HEK293 (cell line): ENCODE measurements around the gene TMX2.

Source experiments
- CTCF ChIA-PET: fragments of 350-600 bp; formaldehyde crosslinking; extraction: SDS; loops from one replicate; lab custom pipeline; 2021; ENCODE audit warnings: antibody characterized with exemption; lab: Yijun Ruan, JAX
- POLR2A ChIA-PET: fragments of 300-600 bp; formaldehyde crosslinking; extraction: SDS; loops from one replicate; lab custom pipeline; 2020; ENCODE audit warnings: antibody characterized with exemption, inconsistent platforms; lab: Yijun Ruan, JAX
- H3K27ac ChIP-seq: fragments of 200-500 bp; sonication (Bioruptor generic); 2 replicates; pipeline ENCODE4 v1.5.1; 2014; ENCODE audit warnings: low read depth, low read length, control low read depth, inconsistent platforms; ENCODE audit errors: extremely low read depth
- H3K36me3 ChIP-seq, 2 experiments: fragments of 200-500 bp in 1 of 2; sonication (Bioruptor generic) in 1 of 2; 1 replicate in 1 of 2; 2 replicates in 1 of 2; pipeline ENCODE4 v1.5.1; 2014 to 2017; ENCODE audit warnings: inconsistent platforms in 2 of 2, low read length in 2 of 2; ENCODE audit not compliant: control insufficient read depth in 2 of 2, insufficient read depth in 1 of 2
- H3K4me1 ChIP-seq: fragments of 200-500 bp; sonication (Bioruptor generic); 2 replicates; pipeline ENCODE4 v1.5.1; 2014; ENCODE audit warnings: mild to moderate bottlenecking, low read length, inconsistent platforms; ENCODE audit not compliant: control insufficient read depth, insufficient read depth
- H3K4me3 ChIP-seq: 2 replicates; pipeline ENCODE4 v1.5.1; 2011; ENCODE audit warnings: low read depth, mild to moderate bottlenecking, control low read depth, low read length, moderate library complexity
- H3K9me3 ChIP-seq: fragments of 200-500 bp; sonication (Bioruptor generic); 2 replicates; pipeline ENCODE4 v1.5.1; 2014; ENCODE audit warnings: low read depth, low read length, inconsistent platforms; ENCODE audit not compliant: control insufficient read depth, insufficient read depth
- GLI2 ChIP-seq: fragments of 450-650 bp; formaldehyde crosslinking; IDR thresholded peaks from 2 replicates; pipeline ENCODE4; 2017; ENCODE audit warnings: missing biosample characterization, missing genetic modification characterization, low read depth, borderline replicate concordance
- HOXA7 ChIP-seq: sonication (generic); formaldehyde crosslinking; IDR thresholded peaks from 2 replicates; pipeline ENCODE4 v1.8.1; 2022; ENCODE audit warnings: missing genetic modification reagents, borderline replicate concordance
- MZF1 ChIP-seq: fragments of 450-650 bp; formaldehyde crosslinking; IDR thresholded peaks from 2 replicates; pipeline ENCODE4 v1.5.1; 2017; ENCODE audit warnings: missing biosample characterization, missing genetic modification characterization, borderline replicate concordance
- OSR2 ChIP-seq: fragments of 450-650 bp; formaldehyde crosslinking; IDR thresholded peaks from 2 replicates; pipeline ENCODE4 v1.5.1; 2016; ENCODE audit warnings: missing biosample characterization, missing genetic modification characterization
- WT1 ChIP-seq: fragments of 450-650 bp; formaldehyde crosslinking; IDR thresholded peaks from 2 replicates; pipeline ENCODE4 v1.5.1; 2016; ENCODE audit warnings: missing biosample characterization, missing genetic modification characterization
- YY1 ChIP-seq: fragments of 450-650 bp; formaldehyde crosslinking; IDR thresholded peaks from 2 replicates; pipeline ENCODE4 v1.5.1; 2018; ENCODE audit warnings: missing biosample characterization, missing genetic modification characterization
- ZNF138 ChIP-seq: fragments of 450-650 bp; formaldehyde crosslinking; IDR thresholded peaks from 2 replicates; pipeline ENCODE4 v1.5.1; 2016; ENCODE audit warnings: missing biosample characterization, missing genetic modification characterization, borderline replicate concordance
- ZNF19 ChIP-seq: fragments of 450-650 bp; formaldehyde crosslinking; IDR thresholded peaks from 2 replicates; pipeline ENCODE4; 2016; ENCODE audit warnings: missing biosample characterization, missing genetic modification characterization, low read depth
- ZNF341 ChIP-seq: fragments of 450-650 bp; formaldehyde crosslinking; IDR thresholded peaks from 2 replicates; pipeline ENCODE4; 2016; ENCODE audit warnings: low read depth, missing biosample characterization, missing genetic modification characterization
- ZNF391 ChIP-seq: fragments of 450-650 bp; formaldehyde crosslinking; IDR thresholded peaks from 2 replicates; pipeline ENCODE4 v1.5.1; 2016; ENCODE audit warnings: low read depth, missing biosample characterization, missing genetic modification characterization, borderline replicate concordance
- ZSCAN16 ChIP-seq: fragments of 450-650 bp; formaldehyde crosslinking; IDR thresholded peaks from 2 replicates; pipeline ENCODE4 v1.5.1; 2016; ENCODE audit warnings: missing biosample characterization, missing genetic modification characterization
- TF ChIP-seq, protein P1 (sequence below): fragments of 450-650 bp; formaldehyde crosslinking; IDR thresholded peaks from 2 replicates; pipeline ENCODE4 v1.5.1; 2017; ENCODE audit warnings: missing biosample characterization, missing genetic modification characterization
- TF ChIP-seq, protein P2 (sequence below): fragments of 450-650 bp; formaldehyde crosslinking; IDR thresholded peaks from 2 replicates; pipeline ENCODE4 v1.5.1; 2016; ENCODE audit warnings: missing biosample characterization, missing genetic modification characterization
- TF ChIP-seq, protein P3 (sequence below): fragments of 450-650 bp; formaldehyde crosslinking; IDR thresholded peaks from 2 replicates; pipeline ENCODE4 v1.5.1; 2016; ENCODE audit warnings: missing biosample characterization, missing genetic modification characterization
- TF ChIP-seq, protein P4 (sequence below): fragments of 450-650 bp; formaldehyde crosslinking; IDR thresholded peaks from 2 replicates; pipeline ENCODE4 v1.5.1; 2016; ENCODE audit warnings: missing biosample characterization, missing genetic modification characterization
- TF ChIP-seq, protein P5 (sequence below): fragments of 450-650 bp; formaldehyde crosslinking; IDR thresholded peaks from 2 replicates; pipeline ENCODE4 v1.5.1; 2016; ENCODE audit warnings: missing biosample characterization, missing genetic modification characterization, borderline replicate concordance
- TF ChIP-seq, protein P6 (sequence below): fragments of 450-650 bp; formaldehyde crosslinking; IDR thresholded peaks from 2 replicates; pipeline ENCODE4 v1.5.1; 2016; ENCODE audit warnings: missing biosample characterization, missing genetic modification characterization
- TF ChIP-seq, protein P7 (sequence below): fragments of 450-650 bp; formaldehyde crosslinking; conservative IDR thresholded peaks from 2 replicates; pipeline ENCODE4 v1.5.1; 2016; ENCODE audit warnings: low read depth, missing biosample characterization, missing genetic modification characterization

TMX2 gene

DNA sequence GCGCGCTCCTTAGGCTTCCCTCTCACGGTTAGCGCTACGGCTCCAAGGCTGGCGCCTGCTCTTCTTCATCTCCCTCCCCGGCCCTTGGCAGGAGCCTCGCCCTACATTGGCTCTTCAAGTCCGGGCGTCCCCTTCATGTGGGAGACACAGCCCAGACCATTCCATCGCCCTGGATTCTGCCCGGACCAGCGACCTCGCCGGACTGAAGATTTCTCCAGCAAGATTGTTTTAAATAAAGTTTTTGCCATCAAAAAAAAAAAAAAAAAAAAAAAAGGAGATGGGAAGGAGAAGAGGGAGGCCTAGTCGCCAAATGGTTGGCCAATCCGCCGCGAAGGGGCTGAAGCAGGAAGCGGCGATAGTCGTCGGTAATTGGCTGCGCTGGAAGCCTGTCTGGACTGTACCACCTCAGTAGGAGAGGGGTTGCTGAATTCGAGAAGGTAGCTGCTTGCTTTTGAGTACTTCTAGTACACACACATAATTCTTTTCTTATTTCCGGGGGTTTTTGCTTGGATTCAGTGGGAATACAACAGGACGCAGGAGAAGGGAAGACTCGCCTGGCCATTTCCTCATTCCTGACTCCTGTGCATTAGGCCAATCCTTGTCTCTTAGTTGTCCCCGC, 45.2 kb upstream of the TMX2 start:
- Histone ChIP-seq H3K27ac (peak overlapping the region; percentile 90), H3K4me1 (no peaks in the 10 kb centered on the region), H3K9me3 (no peaks in the 10 kb centered on the region), H3K4me3 (peak overlapping the region; percentile 67), H3K36me3 (peaks cover 0 to 21% of the 10 kb centered on the region in 2 experiments; a peak in 1 of 3 replicates)
- ChIA-PET CTCF (interaction anchor here (0.8 to 1.2 kb wide), 2 partner anchors 15 to 27 kb away, joined by 3 to 5 read pairs; no protein-coding TSS in a partner anchor), POLR2A (interaction anchor here (0.7 to 1.1 kb wide), 4 partner anchors 9 to 1893 kb away, joined by 3 to 6 read pairs (median 4); partner anchors contain the start of genes CLP1 and SELENOH)
- TF ChIP-seq, protein P1, sequence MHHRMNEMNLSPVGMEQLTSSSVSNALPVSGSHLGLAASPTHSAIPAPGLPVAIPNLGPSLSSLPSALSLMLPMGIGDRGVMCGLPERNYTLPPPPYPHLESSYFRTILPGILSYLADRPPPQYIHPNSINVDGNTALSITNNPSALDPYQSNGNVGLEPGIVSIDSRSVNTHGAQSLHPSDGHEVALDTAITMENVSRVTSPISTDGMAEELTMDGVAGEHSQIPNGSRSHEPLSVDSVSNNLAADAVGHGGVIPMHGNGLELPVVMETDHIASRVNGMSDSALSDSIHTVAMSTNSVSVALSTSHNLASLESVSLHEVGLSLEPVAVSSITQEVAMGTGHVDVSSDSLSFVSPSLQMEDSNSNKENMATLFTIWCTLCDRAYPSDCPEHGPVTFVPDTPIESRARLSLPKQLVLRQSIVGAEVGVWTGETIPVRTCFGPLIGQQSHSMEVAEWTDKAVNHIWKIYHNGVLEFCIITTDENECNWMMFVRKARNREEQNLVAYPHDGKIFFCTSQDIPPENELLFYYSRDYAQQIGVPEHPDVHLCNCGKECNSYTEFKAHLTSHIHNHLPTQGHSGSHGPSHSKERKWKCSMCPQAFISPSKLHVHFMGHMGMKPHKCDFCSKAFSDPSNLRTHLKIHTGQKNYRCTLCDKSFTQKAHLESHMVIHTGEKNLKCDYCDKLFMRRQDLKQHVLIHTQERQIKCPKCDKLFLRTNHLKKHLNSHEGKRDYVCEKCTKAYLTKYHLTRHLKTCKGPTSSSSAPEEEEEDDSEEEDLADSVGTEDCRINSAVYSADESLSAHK (tag by site-specific recombination) = 0 out of 2 replicates have a peak, but pooled peaks have one; percentile 11
- 0 out of 2 replicates have a peak, but pooled peaks have one; percentile 28 for TF ChIP-seq ZNF391 (tag by site-specific recombination)
- no peak for TF ChIP-seq MZF1 (tag by site-specific recombination)
- TF ChIP-seq, protein P2, sequence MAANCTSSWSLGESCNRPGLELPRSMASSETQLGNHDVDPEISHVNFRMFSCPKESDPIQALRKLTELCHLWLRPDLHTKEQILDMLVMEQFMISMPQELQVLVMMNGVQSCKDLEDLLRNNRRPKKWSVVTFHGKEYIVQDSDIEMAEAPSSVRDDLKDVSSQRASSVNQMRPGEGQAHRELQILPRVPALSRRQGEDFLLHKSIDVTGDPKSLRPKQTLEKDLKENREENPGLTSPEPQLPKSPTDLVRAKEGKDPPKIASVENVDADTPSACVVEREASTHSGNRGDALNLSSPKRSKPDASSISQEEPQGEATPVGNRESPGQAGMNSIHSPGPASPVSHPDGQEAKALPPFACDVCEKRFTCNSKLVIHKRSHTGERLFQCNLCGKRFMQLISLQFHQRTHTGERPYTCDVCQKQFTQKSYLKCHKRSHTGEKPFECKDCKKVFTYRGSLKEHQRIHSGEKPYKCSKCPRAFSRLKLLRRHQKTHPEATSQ (tag by site-specific recombination) = no peak
- peak; percentile 49 for TF ChIP-seq ZNF341 (tag by site-specific recombination)
- TF ChIP-seq, protein P3, sequence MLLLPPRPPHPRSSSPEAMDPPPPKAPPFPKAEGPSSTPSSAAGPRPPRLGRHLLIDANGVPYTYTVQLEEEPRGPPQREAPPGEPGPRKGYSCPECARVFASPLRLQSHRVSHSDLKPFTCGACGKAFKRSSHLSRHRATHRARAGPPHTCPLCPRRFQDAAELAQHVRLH (tag by site-specific recombination) = peak; percentile 15; the same call in 1 of the 2 replicates
- TF ChIP-seq, protein P4, sequence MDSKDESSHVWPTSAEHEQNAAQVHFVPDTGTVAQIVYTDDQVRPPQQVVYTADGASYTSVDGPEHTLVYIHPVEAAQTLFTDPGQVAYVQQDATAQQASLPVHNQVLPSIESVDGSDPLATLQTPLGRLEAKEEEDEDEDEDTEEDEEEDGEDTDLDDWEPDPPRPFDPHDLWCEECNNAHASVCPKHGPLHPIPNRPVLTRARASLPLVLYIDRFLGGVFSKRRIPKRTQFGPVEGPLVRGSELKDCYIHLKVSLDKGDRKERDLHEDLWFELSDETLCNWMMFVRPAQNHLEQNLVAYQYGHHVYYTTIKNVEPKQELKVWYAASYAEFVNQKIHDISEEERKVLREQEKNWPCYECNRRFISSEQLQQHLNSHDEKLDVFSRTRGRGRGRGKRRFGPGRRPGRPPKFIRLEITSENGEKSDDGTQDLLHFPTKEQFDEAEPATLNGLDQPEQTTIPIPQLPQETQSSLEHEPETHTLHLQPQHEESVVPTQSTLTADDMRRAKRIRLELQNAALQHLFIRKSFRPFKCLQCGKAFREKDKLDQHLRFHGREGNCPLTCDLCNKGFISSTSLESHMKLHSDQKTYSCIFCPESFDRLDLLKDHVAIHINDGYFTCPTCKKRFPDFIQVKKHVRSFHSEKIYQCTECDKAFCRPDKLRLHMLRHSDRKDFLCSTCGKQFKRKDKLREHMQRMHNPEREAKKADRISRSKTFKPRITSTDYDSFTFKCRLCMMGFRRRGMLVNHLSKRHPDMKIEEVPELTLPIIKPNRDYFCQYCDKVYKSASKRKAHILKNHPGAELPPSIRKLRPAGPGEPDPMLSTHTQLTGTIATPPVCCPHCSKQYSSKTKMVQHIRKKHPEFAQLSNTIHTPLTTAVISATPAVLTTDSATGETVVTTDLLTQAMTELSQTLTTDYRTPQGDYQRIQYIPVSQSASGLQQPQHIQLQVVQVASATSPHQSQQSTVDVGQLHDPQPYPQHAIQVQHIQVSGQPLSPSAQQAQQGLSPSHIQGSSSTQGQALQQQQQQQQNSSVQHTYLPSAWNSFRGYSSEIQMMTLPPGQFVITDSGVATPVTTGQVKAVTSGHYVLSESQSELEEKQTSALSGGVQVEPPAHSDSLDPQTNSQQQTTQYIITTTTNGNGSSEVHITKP (tag by site-specific recombination) = peak; percentile 99
- TF ChIP-seq, protein P5, sequence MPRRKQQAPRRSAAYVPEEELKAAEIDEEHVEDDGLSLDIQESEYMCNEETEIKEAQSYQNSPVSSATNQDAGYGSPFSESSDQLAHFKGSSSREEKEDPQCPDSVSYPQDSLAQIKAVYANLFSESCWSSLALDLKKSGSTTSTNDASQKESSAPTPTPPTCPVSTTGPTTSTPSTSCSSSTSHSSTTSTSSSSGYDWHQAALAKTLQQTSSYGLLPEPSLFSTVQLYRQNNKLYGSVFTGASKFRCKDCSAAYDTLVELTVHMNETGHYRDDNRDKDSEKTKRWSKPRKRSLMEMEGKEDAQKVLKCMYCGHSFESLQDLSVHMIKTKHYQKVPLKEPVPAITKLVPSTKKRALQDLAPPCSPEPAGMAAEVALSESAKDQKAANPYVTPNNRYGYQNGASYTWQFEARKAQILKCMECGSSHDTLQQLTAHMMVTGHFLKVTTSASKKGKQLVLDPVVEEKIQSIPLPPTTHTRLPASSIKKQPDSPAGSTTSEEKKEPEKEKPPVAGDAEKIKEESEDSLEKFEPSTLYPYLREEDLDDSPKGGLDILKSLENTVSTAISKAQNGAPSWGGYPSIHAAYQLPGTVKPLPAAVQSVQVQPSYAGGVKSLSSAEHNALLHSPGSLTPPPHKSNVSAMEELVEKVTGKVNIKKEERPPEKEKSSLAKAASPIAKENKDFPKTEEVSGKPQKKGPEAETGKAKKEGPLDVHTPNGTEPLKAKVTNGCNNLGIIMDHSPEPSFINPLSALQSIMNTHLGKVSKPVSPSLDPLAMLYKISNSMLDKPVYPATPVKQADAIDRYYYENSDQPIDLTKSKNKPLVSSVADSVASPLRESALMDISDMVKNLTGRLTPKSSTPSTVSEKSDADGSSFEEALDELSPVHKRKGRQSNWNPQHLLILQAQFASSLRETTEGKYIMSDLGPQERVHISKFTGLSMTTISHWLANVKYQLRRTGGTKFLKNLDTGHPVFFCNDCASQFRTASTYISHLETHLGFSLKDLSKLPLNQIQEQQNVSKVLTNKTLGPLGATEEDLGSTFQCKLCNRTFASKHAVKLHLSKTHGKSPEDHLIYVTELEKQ = no peak
- TF ChIP-seq, protein P6, sequence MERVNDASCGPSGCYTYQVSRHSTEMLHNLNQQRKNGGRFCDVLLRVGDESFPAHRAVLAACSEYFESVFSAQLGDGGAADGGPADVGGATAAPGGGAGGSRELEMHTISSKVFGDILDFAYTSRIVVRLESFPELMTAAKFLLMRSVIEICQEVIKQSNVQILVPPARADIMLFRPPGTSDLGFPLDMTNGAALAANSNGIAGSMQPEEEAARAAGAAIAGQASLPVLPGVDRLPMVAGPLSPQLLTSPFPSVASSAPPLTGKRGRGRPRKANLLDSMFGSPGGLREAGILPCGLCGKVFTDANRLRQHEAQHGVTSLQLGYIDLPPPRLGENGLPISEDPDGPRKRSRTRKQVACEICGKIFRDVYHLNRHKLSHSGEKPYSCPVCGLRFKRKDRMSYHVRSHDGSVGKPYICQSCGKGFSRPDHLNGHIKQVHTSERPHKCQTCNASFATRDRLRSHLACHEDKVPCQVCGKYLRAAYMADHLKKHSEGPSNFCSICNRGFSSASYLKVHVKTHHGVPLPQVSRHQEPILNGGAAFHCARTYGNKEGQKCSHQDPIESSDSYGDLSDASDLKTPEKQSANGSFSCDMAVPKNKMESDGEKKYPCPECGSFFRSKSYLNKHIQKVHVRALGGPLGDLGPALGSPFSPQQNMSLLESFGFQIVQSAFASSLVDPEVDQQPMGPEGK (tag by site-specific recombination) = peak; percentile 32; the same call in 1 of the 2 replicates
- no peak for TF ChIP-seq ZNF19 (tag by site-specific recombination)
- TF ChIP-seq YY1 = peak; percentile 51; the same call in 1 of the 2 replicates
- no peak for TF ChIP-seq ZSCAN16
- no peak for TF ChIP-seq GLI2 (tag by site-specific recombination)
- TF ChIP-seq HOXA7 (CRISPR knock-in tag) = no peak
- 0 out of 2 replicates have a peak, but pooled peaks have one; percentile 12 for TF ChIP-seq WT1 (tag by site-specific recombination)
- no peak for TF ChIP-seq OSR2
- no peak for TF ChIP-seq ZNF138 (tag by site-specific recombination)
- TF ChIP-seq, protein P7, sequence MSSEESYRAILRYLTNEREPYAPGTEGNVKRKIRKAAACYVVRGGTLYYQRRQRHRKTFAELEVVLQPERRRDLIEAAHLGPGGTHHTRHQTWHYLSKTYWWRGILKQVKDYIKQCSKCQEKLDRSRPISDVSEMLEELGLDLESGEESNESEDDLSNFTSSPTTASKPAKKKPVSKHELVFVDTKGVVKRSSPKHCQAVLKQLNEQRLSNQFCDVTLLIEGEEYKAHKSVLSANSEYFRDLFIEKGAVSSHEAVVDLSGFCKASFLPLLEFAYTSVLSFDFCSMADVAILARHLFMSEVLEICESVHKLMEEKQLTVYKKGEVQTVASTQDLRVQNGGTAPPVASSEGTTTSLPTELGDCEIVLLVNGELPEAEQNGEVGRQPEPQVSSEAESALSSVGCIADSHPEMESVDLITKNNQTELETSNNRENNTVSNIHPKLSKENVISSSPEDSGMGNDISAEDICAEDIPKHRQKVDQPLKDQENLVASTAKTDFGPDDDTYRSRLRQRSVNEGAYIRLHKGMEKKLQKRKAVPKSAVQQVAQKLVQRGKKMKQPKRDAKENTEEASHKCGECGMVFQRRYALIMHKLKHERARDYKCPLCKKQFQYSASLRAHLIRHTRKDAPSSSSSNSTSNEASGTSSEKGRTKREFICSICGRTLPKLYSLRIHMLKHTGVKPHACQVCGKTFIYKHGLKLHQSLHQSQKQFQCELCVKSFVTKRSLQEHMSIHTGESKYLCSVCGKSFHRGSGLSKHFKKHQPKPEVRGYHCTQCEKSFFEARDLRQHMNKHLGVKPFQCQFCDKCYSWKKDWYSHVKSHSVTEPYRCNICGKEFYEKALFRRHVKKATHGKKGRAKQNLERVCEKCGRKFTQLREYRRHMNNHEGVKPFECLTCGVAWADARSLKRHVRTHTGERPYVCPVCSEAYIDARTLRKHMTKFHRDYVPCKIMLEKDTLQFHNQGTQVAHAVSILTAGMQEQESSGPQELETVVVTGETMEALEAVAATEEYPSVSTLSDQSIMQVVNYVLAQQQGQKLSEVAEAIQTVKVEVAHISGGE (tag by site-specific recombination) = peak; percentile 93
